ENCODE data around the gene ACSL6. TPM values are rescaled to one million over a fixed set of nuclear protein-coding genes. Genes with fewer than 3 reads are reported as not detected.
"Not testable (repeated sequence)": the region's sequence is repeated elsewhere in the genome, so short reads cannot be mapped to it uniquely, and the experiment has no call there.

Gene ACSL6
- polyA plus RNA-seq, 3 donors = 1.4 to 2.4 (median 1.8) TPM

GRCh38 chr5:131943916-131944315 is 67.5 kb downstream of the ACSL6 start:
- no peak for DNase-seq

GRCh38 chr5:131942016-131942415 is 69.4 kb downstream of the ACSL6 start:
- DNase-seq = no peak

- no peak for DNase-seq
These were observed 71.6 kb downstream of the ACSL6 start for GRCh38 chr5:131939690-131940345.

GRCh38 chr5:131932235-131932634 is 79.2 kb downstream of the ACSL6 start:
- DNase-seq = no peak

- no peak for DNase-seq
These were observed 82.5 kb downstream of the ACSL6 start for GRCh38 chr5:131928957-131929356.

- DNase-seq = no peak
These were observed 85.3 kb downstream of the ACSL6 start for GRCh38 chr5:131926168-131926567.

GRCh38 chr5:131916481-131916880 is 95.0 kb downstream of the ACSL6 start:
- DNase-seq = no peak

GRCh38 chr5:131914472-131914871 is 97.0 kb downstream of the ACSL6 start:
- DNase-seq = no peak

GRCh38 chr5:131913603-131914002 is 97.9 kb downstream of the ACSL6 start:
- DNase-seq = no peak

GRCh38 chr5:131906668-131907067 is 104.8 kb downstream of the ACSL6 start:
- DNase-seq = no peak

GRCh38 chr5:131902266-131902665 is 109.2 kb downstream of the ACSL6 start:
- not testable (repeated sequence) for DNase-seq

Other genes with a start within 250 kb of the ACSL6 start
- 10 to 100 TPM; 12.8 to 19.0 (median 16.8) TPM for gene FNIP1, start 214.6 kb downstream of the ACSL6 start, polyA plus RNA-seq (ENCODE audit: insufficient read length in 3 of 3)
- gene MEIKIN, start 66.0 kb downstream of the ACSL6 start, polyA plus RNA-seq (ENCODE audit: insufficient read length in 3 of 3) = not detected
- not detected for gene IL3, start 49.0 kb upstream of the ACSL6 start, polyA plus RNA-seq (ENCODE audit: insufficient read length in 3 of 3)
- gene CSF2, start 62.1 kb upstream of the ACSL6 start, polyA plus RNA-seq (ENCODE audit: insufficient read length in 3 of 3) = not detected
- gene P4HA2, start 216.2 kb upstream of the ACSL6 start, polyA plus RNA-seq (ENCODE audit: insufficient read length in 3 of 3) = 10 to 100 TPM; 32.5 to 47.3 (median 33.4) TPM
- 10 to 100 TPM; 15.5 to 20.5 (median 16.3) TPM for gene PDLIM4, start 246.0 kb upstream of the ACSL6 start, polyA plus RNA-seq (ENCODE audit: insufficient read length in 3 of 3)